Left lung (tissue), 10 donors: ENCODE data around the gene MLX. TPM values are rescaled to one million over a fixed set of nuclear protein-coding genes. Genes with fewer than 3 reads are reported as not detected.
"Not testable (repeated sequence)": the region's sequence is repeated elsewhere in the genome, so short reads cannot be mapped to it uniquely, and the experiment has no call there.

Experiments
- ATAC-seq: fragments of 200-7000 bp; cut with Tn5 transposase; one replicate; pipeline ENCODE4 v1.9.1; 2020; ENCODE audit warnings: moderate library complexity
- DNase-seq, 4 donors: peaks; one replicate each; pipeline ENCODE4 v3.0.0-alpha.2; 2013 to 2020
- H3K27ac ChIP-seq, 2 donors: fragments of 200-600 bp; sonication (generic) in 1 of 2; one replicate each; pipeline versions ENCODE4 v1.5.0 to v1.8.0; 2020 to 2021
- H3K27me3 ChIP-seq, 2 donors: fragments of 200-600 bp; sonication (generic) in 1 of 2; one replicate each; pipeline versions ENCODE4 v1.5.0 to v1.8.0; 2020 to 2021
- H3K36me3 ChIP-seq, 2 donors: fragments of 200-600 bp; sonication (generic) in 1 of 2; one replicate each; pipeline versions ENCODE4 v1.5.0 to v1.8.0; 2020 to 2021
- H3K4me1 ChIP-seq, 2 donors: fragments of 200-600 bp; one replicate each; pipeline ENCODE4 v1.8.0; 2021
- H3K4me3 ChIP-seq, 2 donors: fragments of 200-600 bp; sonication (generic) in 1 of 2; one replicate each; pipeline versions ENCODE4 v1.5.0 to v1.8.0; 2020 to 2021; ENCODE audit warnings: mild to moderate bottlenecking in 1 of 2
- H3K9me3 ChIP-seq, 2 donors: fragments of 200-600 bp; sonication (generic) in 1 of 2; one replicate each; pipeline versions ENCODE4 v1.5.0 to v1.8.0; 2020 to 2021
- intact Hi-C, 2 donors: fragments of 100-400 bp; cut with DNase I; formaldehyde crosslinking; loops; one replicate each; pipeline versions ENCODE4 v1.11.2 to v1.14.2; 2022
- polyA plus RNA-seq, 6 donors: library from polyadenylated mRNA; unstranded; fragments of 120-200 nt; gene quantifications; one replicate each; pipeline ENCODE4 v1.2.1, GENCODE V29; 2013; ENCODE audit not compliant: insufficient read length in 6 of 6
- total RNA-seq, 2 donors: library from RNA; stranded (reverse); fragmentation: NEBNext Ultra II Directional; extraction: Animal tissue kit (Norgen Biotek cat#: 25700); gene quantifications; one replicate each; pipeline ENCODE4 v1.2.1, GENCODE V29; 2021
- TF ChIP-seq, protein P1 (sequence below), 2 donors: fragments of 200-600 bp; sonication (generic) in 1 of 2; IDR thresholded peaks; one replicate each; pipeline versions ENCODE4 v1.5.0 to v1.8.0; 2021; ENCODE audit warnings: antibody characterized with exemption in 2 of 2
- donor health status: DM: no; HTN: yes; CAD: no.
- donor health status: DM: no; HTN: no; CAD: no.

Gene MLX
- total and polyA plus RNA-seq, 8 donors, result 34.4 to 73.7 (median 43.4) TPM

DNA sequence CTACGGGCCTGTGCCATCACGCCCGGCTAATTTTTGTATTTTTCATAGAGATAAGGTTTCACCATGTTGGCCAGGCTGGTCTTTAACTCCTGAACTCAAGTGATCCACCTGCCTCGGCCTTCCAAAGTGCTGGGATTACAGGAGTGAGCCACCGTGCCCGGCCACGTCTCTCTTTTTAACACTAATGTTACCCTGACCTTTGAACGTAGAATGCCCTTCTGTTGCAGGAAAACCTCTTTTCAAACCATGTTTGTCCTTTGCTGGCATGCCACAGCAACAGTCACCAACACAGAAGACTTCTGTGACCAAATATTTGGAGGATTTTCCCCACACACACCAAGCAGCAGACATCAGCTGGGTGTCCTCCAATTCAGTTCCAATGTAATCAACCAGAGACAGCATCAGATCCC lies 22.0 kb upstream of the MLX start:
- TF ChIP-seq, protein P1, sequence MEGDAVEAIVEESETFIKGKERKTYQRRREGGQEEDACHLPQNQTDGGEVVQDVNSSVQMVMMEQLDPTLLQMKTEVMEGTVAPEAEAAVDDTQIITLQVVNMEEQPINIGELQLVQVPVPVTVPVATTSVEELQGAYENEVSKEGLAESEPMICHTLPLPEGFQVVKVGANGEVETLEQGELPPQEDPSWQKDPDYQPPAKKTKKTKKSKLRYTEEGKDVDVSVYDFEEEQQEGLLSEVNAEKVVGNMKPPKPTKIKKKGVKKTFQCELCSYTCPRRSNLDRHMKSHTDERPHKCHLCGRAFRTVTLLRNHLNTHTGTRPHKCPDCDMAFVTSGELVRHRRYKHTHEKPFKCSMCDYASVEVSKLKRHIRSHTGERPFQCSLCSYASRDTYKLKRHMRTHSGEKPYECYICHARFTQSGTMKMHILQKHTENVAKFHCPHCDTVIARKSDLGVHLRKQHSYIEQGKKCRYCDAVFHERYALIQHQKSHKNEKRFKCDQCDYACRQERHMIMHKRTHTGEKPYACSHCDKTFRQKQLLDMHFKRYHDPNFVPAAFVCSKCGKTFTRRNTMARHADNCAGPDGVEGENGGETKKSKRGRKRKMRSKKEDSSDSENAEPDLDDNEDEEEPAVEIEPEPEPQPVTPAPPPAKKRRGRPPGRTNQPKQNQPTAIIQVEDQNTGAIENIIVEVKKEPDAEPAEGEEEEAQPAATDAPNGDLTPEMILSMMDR (IDR thresholded peaks at IDR 0.05), result no peak
- Histone ChIP-seq H3K9me3 (no peaks in the 10 kb centered on the region), H3K4me3 (no peak overlapping the region), H3K36me3 (peaks cover 0 to 52% of the 10 kb centered on the region in 2 donors), H3K27ac (no peak overlapping the region), H3K4me1 (peaks cover 0 to 19% of the 10 kb centered on the region in 2 donors), H3K27me3 (peaks cover 0 to 20% of the 10 kb centered on the region in 2 donors)
- ATAC-seq, result no peak
- intact Hi-C loops, result no loop called here
- no peak for DNase-seq

DNA sequence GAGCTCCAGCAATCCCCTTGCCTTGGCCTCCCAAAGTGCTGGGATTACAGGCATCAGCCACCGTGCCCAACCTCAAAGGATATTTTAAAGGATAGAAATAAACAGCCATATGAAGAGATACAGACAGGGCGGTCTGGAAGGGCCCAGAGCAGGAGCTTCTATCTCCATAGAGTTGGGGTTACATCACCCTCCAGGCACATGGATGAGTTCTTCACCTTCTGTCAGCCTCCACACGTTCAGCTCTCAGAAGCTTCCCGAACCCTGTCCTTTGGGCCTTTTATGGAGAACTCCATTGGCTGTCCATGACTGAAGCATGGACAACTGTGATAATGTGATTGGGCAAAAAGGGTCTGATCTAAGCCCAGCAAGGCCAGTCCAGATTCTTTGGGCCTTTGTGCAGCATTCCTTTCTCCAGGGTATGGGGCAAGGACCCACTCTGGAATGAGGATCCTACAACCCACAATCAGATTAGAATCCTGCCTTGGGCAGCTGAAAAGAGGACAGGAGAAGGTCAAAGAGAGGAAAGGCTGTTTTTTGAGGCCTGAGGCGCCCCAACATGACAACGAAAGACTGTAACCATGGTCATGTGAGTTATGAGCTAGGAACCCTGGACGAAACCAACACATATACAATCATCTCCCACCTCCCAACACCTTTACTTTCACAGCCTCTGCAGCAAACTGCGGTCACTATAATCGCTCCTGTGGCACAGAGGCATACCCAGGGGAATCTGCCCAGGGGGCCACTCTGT lies 21.0 kb upstream of the MLX start:
- H3K4me3 ChIP-seq, DNase-seq, H3K27ac ChIP-seq, H3K9me3 ChIP-seq, ATAC-seq, intact Hi-C loops: not testable (repeated sequence)
- Histone ChIP-seq H3K27me3 (peaks cover 0 to 20% of the 10 kb centered on the region in 2 donors), H3K4me1 (peaks cover 0 to 17% of the 10 kb centered on the region in 2 donors), H3K36me3 (peaks cover 0 to 41% of the 10 kb centered on the region in 2 donors)

DNA sequence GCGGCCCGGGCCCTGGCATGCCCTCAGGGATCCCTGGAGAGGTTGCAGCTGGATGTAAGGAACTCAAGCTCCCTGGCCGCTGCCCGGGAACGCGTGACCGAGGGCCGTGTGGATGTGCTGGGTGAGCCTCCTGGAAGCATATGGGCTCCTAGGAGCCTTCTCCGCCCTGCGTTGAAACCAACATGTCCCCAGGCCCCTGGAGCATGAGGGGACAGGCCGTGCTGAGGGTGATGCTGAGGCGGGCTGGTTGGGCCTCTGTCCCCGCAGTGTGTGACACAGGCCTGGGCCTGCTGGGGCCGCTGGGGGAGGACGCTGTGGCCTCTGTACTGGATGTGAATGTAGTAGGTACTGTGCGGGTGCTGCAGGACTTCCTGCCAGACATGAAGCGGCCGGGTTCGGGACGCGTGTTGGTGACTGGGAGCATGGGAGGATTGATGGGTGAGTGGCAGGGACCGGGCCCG lies 19.9 kb upstream of the MLX start:
- DNase-seq (no peak), ATAC-seq (no peak)
- peaks cover 0 to 30% of the 10 kb centered on the region in 2 donors for H3K36me3 ChIP-seq
- no peak overlapping the region for H3K27ac ChIP-seq
- intact Hi-C loops, result no loop called here
- peaks cover 0 to 20% of the 10 kb centered on the region in 2 donors for H3K27me3 ChIP-seq
- H3K9me3 ChIP-seq, result no peaks in the 10 kb centered on the region
- H3K4me3 ChIP-seq, result no peak overlapping the region
- H3K4me1 ChIP-seq, result peaks cover 0 to 12% of the 10 kb centered on the region in 2 donors
- TF ChIP-seq, protein P1 (IDR thresholded peaks at IDR 0.05), result no peak

DNA sequence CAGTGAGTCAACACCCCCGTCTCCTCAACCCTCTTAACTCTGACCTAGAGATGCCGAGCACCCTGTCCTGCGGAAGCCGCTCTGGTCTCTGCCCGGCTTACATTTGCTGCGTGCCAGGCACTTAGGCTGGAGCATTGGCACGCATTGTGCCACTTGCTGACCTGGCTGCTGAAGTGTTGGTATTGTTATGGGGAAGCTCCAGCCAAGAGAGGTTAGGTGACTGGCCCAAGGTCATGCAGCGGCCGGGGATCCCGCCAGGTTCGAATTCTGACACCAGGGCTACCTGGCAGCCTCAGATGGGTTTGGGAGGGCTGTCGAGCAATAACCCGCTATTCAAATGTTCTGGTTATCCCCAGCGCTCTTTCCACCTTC lies 19.2 kb upstream of the MLX start:
- TF ChIP-seq, protein P1 (IDR thresholded peaks at IDR 0.05), result no peak
- DNase-seq (no peak), ATAC-seq (no peak)
- no peak overlapping the region for H3K4me3 ChIP-seq
- peaks cover 0 to 12% of the 10 kb centered on the region in 2 donors for H3K4me1 ChIP-seq
- H3K36me3 ChIP-seq, result peaks cover 0 to 24% of the 10 kb centered on the region in 2 donors
- no peaks in the 10 kb centered on the region for H3K9me3 ChIP-seq
- intact Hi-C loops, result no loop called here
- H3K27ac ChIP-seq, result no peak overlapping the region
- H3K27me3 ChIP-seq, result peaks cover 0 to 20% of the 10 kb centered on the region in 2 donors

DNA sequence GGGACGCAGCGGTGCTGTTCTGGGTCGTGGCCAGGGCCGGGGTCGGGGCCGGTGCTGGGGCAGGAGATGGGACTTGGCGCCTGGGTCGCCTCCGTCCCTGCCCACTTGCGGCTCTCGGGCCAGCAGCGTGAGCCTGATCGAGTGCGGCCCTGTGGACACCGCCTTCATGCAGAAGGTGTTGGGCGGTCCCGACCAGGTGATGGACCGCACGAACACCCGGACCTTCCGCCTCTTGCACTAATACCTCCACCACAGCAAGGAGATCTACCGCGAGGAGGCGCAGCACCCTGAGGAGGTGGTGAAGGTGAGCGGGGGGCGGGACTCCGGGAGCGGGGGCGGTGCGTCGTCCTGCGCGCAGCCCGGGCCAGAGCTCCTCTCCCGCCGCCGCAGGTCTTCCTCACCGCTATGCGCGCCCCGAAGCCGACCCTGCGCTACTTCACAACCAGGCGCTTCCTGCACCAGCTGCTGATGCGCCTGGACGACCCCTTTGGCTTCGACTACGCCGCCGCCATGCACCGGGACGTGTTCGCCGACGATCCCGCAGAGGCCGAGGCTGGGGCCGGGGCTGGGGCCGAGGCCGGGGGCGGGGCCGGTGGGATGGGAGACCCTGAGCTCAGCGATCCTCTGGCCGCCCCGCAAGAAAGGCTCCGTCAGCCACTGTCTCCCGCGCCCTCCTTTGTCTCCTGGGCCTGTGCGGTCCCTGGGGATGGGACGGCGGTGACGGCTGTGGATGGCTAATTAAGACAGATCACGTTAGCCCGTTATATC lies 18.6 kb upstream of the MLX start:
- DNase-seq (peak in 3 of 4 donors; percentile 58 to 91 (median 82)), ATAC-seq (peak; percentile 96)
- Histone ChIP-seq H3K4me3 (peak overlapping the region; percentile 28 to 33), H3K27ac (no peak overlapping the region), H3K4me1 (peaks cover 1 to 16% of the 10 kb centered on the region in 2 donors), H3K9me3 (no peaks in the 10 kb centered on the region), H3K27me3 (peaks cover 0 to 20% of the 10 kb centered on the region in 2 donors), H3K36me3 (peaks cover 0 to 18% of the 10 kb centered on the region in 2 donors)
- TF ChIP-seq, protein P1 (IDR thresholded peaks at IDR 0.05), result peak; percentile 24 to 27
- intact Hi-C loops, result no loop called here
